ELF-1 (cell line): Measurements from ENCODE around the gene C6orf163.
"Not testable (repeated sequence)": the region's sequence is repeated elsewhere in the genome, so short reads cannot be mapped to it uniquely, and the experiment has no call there.

Experiments
- DNase-seq: peaks from one replicate; pipeline ENCODE4 v3.0.0-alpha.2; 2016; ENCODE audit warnings: low read depth, low spot score

C6orf163 gene

GRCh38 chr6:87344731-87345130, at the start of gene C6orf163:
TSS of gene C6orf163 (plus strand) at chr6:87344813. CDS start at chr6:87345100, 287 bp downstream.
- no peak for DNase-seq

DNA sequence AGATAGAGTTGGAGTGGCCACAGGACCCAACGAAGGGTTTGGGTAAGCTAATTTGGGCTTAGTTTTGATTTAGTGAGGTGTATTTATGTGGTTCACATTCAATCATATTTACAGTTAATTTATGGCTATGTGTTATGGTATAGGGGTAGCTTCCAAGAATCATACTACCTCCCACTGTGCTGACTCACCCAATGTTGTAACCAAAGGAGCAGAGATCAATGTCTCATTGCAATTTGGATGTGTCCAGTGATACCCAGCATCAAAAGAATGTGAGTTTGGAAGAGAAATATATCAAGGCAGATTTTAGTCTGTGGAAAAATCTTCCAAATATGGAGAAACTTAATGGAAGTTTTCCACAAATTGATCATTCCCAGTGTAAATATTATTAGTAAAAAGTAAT, 47.5 kb upstream of the C6orf163 start:
- no peak for DNase-seq

- not testable (repeated sequence) for DNase-seq
Measured at GRCh38 chr6:87301277-87301676, 43.3 kb upstream of the C6orf163 start.

DNA sequence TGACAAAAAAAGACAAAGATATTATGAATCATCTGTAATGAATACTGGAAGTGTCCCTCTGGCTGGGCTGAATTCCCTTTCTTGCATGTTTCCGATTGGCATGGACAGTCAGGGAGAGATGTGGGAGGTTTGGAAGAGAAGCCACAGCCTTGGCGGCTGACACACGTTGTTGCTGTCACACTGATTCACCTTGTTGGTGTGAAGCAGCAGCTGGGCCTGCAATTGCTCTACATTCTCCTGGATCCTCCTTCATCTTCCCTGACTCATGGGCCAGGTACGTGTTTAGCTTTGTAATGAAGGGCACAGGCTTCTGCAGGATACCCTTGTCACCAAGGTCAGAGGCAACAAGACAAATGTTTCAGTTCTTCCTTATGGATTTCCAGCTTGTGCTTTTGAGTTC, 35.6 kb upstream of the C6orf163 start:
- DNase-seq = no peak

DNA sequence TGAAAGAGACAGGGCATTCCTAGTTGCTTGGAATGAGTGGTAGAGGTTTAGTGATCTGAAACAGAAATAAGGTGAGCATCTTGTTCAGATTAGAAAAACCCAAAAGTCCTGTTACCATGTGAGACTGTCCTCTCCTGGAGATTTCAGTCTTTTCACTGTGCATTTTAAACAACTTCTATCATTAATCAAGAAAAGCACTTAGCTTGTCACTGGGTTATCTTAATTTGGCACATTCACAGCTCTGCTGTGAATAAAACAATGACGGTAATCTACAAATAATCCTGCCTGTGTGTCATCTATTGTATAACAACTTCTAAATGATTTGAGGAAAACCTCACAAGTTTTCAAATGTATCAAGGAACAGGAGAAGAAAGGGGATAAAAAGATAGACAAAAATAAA, 31.8 kb upstream of the C6orf163 start:
- no peak for DNase-seq

GRCh38 chr6:87315071-87315470, 29.5 kb upstream of the C6orf163 start:
- no peak for DNase-seq

GRCh38 chr6:87319271-87319987, 25.2 kb upstream of the C6orf163 start:
- DNase-seq = no peak

DNA sequence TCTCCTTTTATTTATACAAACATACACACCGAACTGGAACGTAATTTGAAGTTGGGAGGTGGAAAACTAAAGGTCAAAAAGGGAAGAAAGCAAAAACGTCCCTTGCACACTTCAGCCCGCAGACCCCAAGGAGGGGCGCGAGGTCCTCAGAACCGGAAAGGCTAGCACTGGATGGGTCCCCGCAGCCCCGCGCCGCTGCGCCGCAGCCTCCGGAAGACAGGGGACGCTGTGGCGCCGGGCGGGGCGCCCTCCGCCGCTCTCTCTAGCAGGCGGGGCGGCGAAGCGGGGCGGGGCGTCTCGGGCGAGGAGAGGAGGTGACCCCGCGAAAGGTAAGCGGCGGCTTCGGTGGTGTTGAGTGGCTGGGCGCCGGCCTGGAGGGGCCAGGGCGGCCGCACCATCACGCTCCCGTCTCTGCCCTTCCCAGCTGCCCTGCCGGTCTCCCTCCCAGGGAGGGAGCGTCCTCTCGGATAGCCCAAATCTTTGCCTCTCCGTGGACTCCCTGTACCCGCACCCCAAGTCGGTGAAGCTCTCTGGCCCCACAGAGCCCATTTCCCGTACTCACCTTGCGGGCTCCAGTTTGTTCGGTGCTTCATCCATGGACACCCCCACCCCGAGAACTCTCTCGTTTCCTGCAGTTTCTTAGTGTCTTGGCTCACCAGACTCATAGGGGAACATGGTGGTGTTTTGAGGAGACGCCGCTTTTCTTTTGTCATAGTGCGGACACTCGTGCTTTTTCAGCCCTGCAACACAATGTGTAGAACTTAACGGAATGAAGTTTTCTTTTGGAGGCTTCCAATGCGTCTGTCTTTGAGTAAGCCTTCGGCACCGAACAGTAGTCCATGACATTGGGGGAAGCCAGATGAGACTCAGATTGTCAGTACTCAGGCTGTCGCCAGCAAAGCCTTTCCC, 22.1 kb upstream of the C6orf163 start, which contains the start of gene SMIM8:
TSS of gene SMIM8 (plus strand) at position 285 of the 909 bp plus-strand sequence. CDS start 14,444 bp downstream, outside the sequence.
- peak; percentile 92 for DNase-seq

DNA sequence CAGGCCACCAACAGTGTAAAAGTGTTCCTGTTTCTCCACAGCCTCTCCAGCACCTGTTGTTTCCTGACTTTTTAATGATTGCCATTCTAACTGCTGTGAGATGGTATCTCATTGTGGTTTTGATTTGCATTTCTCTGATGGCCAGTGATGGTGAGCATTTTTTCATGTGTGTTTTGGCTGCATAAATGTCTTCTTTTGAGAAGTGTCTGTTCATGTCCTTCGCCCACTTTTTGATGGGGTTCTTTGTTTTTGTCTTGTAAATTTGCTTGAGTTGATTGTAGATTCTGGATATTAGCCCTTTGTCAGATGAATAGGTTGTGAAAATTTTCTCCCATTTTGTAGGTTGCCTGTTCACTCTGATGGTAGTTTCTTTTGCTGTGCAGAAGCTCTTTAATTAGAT, 20.7 kb upstream of the C6orf163 start:
- not testable (repeated sequence) for DNase-seq

DNA sequence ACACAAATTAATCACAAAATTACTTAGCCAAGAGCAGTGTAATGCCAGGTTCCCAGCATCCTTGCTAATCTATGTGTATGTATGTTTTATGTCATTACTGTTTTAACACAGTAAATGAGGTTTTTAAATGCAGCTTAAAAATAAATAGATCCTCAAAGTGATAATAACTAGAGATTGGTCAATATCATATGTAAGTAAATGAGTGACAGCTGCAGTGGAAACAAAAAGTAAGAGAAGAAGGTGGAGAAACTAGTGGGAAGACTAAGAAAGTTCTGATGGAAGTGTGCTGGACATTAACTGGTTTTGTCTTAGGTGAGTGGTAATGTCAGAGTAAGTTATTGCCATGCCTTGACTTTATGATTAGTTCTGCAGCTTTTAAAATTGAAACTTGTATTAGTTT, 13.7 kb upstream of the C6orf163 start:
- DNase-seq = no peak

DNA sequence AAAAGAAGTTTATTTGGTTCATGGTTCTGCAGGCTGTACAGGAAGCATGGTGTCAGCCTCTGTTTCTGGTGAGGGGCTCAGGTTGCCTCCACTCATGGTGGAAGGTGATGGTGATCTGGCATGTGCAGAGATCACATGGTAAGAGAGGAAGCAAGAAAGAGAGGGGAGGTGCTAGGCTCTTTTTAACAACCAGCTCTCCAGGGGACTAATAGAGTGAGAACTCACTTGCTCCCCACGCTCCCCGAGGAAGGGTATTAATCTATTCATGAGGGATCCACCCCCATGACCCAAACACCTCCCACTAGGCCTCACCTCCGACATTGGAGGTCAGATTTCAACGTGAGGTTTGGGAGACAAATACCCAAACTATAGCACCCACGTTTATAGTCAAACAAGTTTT, 11.6 kb upstream of the C6orf163 start:
- DNase-seq = no peak

GRCh38 chr6:87333591-87334181, 10.9 kb upstream of the C6orf163 start:
- no peak for DNase-seq

- DNase-seq = no peak
Measured at GRCh38 chr6:87334683-87335082, 9.9 kb upstream of the C6orf163 start.

GRCh38 chr6:87336367-87336766, 8.2 kb upstream of the C6orf163 start:
- DNase-seq = no peak

GRCh38 chr6:87340230-87340629, 4.4 kb upstream of the C6orf163 start:
- no peak for DNase-seq

DNA sequence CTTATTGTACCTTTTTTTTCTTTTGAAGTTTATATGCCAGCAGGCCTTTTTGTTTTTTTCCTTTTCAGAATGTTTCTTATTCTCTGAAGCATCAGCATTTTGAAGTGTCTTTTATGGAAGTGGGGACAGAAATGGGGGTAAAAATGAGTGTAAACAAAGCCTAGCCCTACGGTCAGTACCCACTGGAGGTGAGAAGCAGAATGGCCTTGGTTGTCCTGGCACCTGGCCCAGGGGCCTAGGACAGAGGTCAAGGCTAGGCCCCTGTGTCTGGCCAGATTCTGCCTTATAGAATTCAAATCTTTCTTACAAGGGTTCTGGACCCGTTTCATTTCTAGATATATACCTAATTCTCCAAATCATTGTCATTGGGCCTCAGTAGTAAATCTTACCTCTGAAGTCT, 3.5 kb upstream of the C6orf163 start:
- no peak for DNase-seq

DNA sequence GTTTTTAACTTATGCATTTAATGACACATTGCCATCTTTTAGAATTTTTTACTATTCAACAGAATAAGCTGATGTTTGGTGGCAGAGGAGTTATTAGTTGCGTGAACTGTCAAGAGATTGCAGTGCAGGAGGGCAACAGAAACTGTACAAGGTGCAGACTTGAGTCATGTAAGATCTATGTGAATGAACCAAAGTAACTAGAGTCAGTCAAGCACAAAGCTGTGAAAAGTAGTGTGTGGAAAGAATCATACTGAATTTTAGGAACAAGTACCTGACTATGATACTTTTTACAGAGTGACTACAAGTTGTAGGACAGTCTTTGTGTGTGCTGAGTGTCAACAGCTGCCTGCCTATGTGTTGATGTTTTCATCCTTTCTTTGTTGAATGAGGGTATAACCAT, 2.7 kb upstream of the C6orf163 start:
- DNase-seq = no peak

DNA sequence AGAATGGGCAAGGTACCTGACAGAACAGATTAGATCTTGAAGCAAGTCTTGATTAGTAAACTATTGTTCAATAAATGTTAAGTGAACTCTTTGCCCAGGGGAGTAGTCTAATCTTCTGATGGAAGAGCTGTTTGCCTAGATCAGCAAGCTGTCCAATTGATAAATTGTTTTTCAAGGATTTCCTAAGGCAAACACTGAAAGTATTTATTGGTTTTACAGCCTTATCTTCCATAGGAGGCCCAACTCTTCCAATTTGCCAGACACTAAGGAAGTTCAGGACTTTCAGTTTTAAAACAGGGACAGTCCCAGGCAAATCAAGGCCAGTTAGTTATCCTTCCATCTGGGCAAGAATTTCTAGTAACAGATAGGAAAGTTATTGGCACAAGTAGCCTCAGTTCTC, 1.8 kb upstream of the C6orf163 start:
- no peak for DNase-seq

DNA sequence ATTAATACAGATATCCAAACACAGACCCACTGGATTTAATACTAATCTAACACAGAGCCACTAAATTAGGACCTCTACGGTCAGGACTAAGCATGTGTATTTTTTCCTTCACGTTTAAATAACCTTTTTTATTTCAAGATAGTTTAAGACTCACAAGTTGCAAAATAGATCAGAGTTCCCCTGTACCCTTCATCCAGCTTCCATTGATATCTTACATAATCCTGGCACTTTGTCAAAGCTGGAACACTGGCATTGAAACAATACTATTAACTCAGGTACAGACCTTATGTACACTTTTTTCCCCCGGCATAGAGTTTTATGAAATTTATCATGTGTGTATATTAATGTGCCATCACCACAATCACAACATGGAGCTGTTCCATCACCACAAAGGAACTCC, 2.1 kb downstream of the C6orf163 start:
- DNase-seq = no peak

DNA sequence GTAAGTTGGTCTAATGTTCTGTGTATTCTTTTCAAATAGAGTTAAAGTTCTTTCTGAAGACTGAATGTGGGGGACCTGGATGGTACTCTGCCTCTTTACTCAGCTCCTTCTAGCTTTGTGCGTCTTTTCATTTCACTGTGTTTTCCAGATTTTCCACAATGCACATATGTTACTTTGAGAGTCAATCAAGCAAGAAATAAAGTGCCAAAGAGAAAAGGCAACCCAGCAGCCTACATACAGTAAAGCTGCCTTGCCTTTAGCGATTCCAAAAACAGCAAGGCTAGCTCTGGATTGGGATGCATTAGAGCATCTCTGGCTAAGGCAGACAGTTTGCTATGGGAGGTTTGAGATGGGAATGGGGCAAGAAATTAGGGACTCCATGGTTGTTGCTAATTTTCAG, 5.3 kb downstream of the C6orf163 start:
- DNase-seq = no peak

- DNase-seq = no peak
Measured at GRCh38 chr6:87350516-87350915, 5.9 kb downstream of the C6orf163 start.

DNA sequence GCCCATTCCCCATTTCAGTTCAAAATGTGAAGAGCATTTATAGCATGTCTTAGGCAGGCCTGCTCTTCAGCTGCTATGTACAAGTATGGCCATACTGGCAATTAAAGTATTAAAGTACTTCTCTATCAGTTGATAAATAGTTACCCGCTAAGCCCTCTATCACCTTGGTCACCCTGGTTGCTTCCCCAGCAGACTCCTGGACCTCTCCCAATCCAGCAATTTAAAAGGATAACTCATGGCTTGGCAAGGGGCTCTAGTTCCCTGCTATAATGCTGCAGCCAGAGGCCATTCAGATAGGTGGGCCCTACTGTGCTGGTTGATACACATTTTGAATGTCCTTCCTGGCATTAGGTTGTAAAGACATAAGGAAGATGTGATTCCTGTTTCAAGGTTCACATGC, 7.0 kb downstream of the C6orf163 start:
- no peak for DNase-seq
